ENCODE data around the gene PAX7. TPM values are rescaled to one million over a fixed set of nuclear protein-coding genes. Genes with fewer than 3 reads are reported as not detected.

The PAX7 gene
- total and polyA plus RNA-seq, 2 of the 4 experiments (the other 2 are of a cell fraction), result not detected

- no peak overlapping the region for H2BK20ac ChIP-seq (ENCODE audit: low read depth, low read length)
- ATAC-seq (ENCODE audit: low read depth), result no peak
Measured at GRCh38 chr1:18603212-18603852, 27.3 kb upstream of the PAX7 start.

More at GRCh38 chr1:18603212-18603852, 27.3 kb upstream of the PAX7 start:
- no peaks in the 10 kb centered on the region for H4K20me1 ChIP-seq (ENCODE audit: insufficient read depth, low read length)
- no peak overlapping the region for H2BK15ac ChIP-seq (ENCODE audit: low read depth, low read length)
- no peak for DNase-seq
- H3K79me1 ChIP-seq (ENCODE audit: low read depth in 1 of 2, low read length in 2 of 2), result no peaks in the 10 kb centered on the region
- no peak overlapping the region for H3K27ac ChIP-seq (ENCODE audit: insufficient read depth, low read length)
- 18% methylated on average over 5 of the region's 13 CpGs; no CpG with 5 or more reads in 1 of the 2 experiments for WGBS, 2 experiments (ENCODE audit: extremely low coverage in 2 of 2, insufficient read length in 1 of 2)
- TF ChIP-seq MAZ (IDR thresholded peaks at IDR 0.05; ENCODE audit: borderline replicate concordance, low read depth, low read length), result no peak
- TF ChIP-seq RCOR1 (IDR thresholded peaks at IDR 0.05; ENCODE audit: insufficient replicate concordance, low read length), result no peak
- no peak for TF ChIP-seq RAD21 (IDR thresholded peaks at IDR 0.05; ENCODE audit: low read length)
- TF ChIP-seq, protein P1, sequence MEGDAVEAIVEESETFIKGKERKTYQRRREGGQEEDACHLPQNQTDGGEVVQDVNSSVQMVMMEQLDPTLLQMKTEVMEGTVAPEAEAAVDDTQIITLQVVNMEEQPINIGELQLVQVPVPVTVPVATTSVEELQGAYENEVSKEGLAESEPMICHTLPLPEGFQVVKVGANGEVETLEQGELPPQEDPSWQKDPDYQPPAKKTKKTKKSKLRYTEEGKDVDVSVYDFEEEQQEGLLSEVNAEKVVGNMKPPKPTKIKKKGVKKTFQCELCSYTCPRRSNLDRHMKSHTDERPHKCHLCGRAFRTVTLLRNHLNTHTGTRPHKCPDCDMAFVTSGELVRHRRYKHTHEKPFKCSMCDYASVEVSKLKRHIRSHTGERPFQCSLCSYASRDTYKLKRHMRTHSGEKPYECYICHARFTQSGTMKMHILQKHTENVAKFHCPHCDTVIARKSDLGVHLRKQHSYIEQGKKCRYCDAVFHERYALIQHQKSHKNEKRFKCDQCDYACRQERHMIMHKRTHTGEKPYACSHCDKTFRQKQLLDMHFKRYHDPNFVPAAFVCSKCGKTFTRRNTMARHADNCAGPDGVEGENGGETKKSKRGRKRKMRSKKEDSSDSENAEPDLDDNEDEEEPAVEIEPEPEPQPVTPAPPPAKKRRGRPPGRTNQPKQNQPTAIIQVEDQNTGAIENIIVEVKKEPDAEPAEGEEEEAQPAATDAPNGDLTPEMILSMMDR (conservative IDR thresholded peaks at IDR 0.05; ENCODE audit: low read depth, low read length), result no peak
- no peak for TF ChIP-seq CEBPB (IDR thresholded peaks at IDR 0.05; ENCODE audit: low read depth, low read length)
- TF ChIP-seq MXI1 (IDR thresholded peaks at IDR 0.05; ENCODE audit: borderline replicate concordance, low read depth, low read length), result no peak
- TF ChIP-seq CHD1 (IDR thresholded peaks at IDR 0.05; ENCODE audit: low read depth, low read length), result no peak
- no peak for TF ChIP-seq ELK1 (IDR thresholded peaks at IDR 0.05; ENCODE audit: borderline replicate concordance, low read depth, low read length)
- TF ChIP-seq BHLHE40 (IDR thresholded peaks at IDR 0.05; ENCODE audit: low read depth, low read length), result no peak
- TF ChIP-seq POLR2A (IDR thresholded peaks at IDR 0.05; ENCODE audit: low read depth, low read length), result no peak
- no peak for TF ChIP-seq MAFK (IDR thresholded peaks at IDR 0.05; ENCODE audit: low read depth, low read length)
- TF ChIP-seq RFX5 (IDR thresholded peaks at IDR 0.05; ENCODE audit: low read depth, low read length), result no peak
- TF ChIP-seq NFE2L2 (IDR thresholded peaks at IDR 0.05; ENCODE audit: low read depth, low read length), result no peak
- TF ChIP-seq SMC3 (IDR thresholded peaks at IDR 0.05; ENCODE audit: low read depth, low read length), result no peak
- no peak for TF ChIP-seq USF2 (IDR thresholded peaks at IDR 0.05; ENCODE audit: low read depth, low read length)
- TF ChIP-seq FOS (IDR thresholded peaks at IDR 0.05; ENCODE audit: low read depth, low read length), result no peak
- H3K9me3 ChIP-seq (ENCODE audit: control insufficient read depth, insufficient read depth, low read length), result no peaks in the 10 kb centered on the region
- no peak overlapping the region for H4K5ac ChIP-seq (ENCODE audit: low read depth, low read length)
- ChIA-PET POLR2A (ENCODE audit: unreplicated experiment) (interaction anchor here (0.6 kb wide), 1 partner anchor 1255 kb away, joined by 3 read pairs; no protein-coding TSS in a partner anchor), CTCF (interaction anchor here (0.6 kb wide), 1 partner anchor 229 kb away, joined by 3 read pairs; no protein-coding TSS in a partner anchor)
- H3K18ac ChIP-seq (ENCODE audit: low read depth, low read length), result no peak overlapping the region
- no peak overlapping the region for H2BK120ac ChIP-seq (ENCODE audit: low read depth, low read length)
- no peak overlapping the region for H4K91ac ChIP-seq (ENCODE audit: insufficient read depth, low read depth, low read length)
- intact Hi-C loops (cut with micrococcal nuclease) (no loop called here), dilution Hi-C loops (cut with HindIII; ENCODE audit: low sequenced_read_pairs, unreplicated experiment) (no loop called here), in situ Hi-C loops (cut with MboI; ENCODE audit: low sequenced_read_pairs) (no loop called here)
- H3K9ac ChIP-seq (ENCODE audit: low read depth, low read length), result no peak overlapping the region
- no peak overlapping the region for H3K4me3 ChIP-seq (ENCODE audit: insufficient read depth, low read depth, low read length)
- H3K4ac ChIP-seq (ENCODE audit: low read depth, low read length), result no peak overlapping the region
- no peak overlapping the region for H3K14ac ChIP-seq (replicated peaks; ENCODE audit: low read depth, low read length)
- H2AFZ ChIP-seq (replicated peaks; ENCODE audit: low read length, poor library complexity), result no peak overlapping the region
- no peak overlapping the region for H3K23ac ChIP-seq (ENCODE audit: low read depth, low read length)
- no peak overlapping the region for H4K8ac ChIP-seq (ENCODE audit: low read depth in 2 of 2, low read length in 2 of 2)
- no peaks in the 10 kb centered on the region for H3K4me1 ChIP-seq (ENCODE audit: control insufficient read depth, insufficient read depth, low read length)
- H3K9me1 ChIP-seq (ENCODE audit: insufficient read depth, low read length), result no peaks in the 10 kb centered on the region
- BruUV-seq (replicated peaks), result no TSS peak
- H3K56ac ChIP-seq (ENCODE audit: extremely low read depth, insufficient read depth, low read length), result no peak overlapping the region
- H3K27me3 ChIP-seq (ENCODE audit: control insufficient read depth, insufficient read depth, low read length), result peaks cover 2% of the 10 kb centered on the region; the same call in 1 of the 2 replicates
- no peak overlapping the region for H2AK5ac ChIP-seq (ENCODE audit: low read depth, low read length)
- H2BK5ac ChIP-seq (ENCODE audit: low read depth, low read length, poor library complexity, severe bottlenecking), result no peak overlapping the region
- H3K4me2 ChIP-seq (ENCODE audit: low read depth, low read length), result no peak overlapping the region
- H3K36me3 ChIP-seq (ENCODE audit: control insufficient read depth, insufficient read depth, low read length), result no peaks in the 10 kb centered on the region
- no peak overlapping the region for H2AK9ac ChIP-seq (replicated peaks; ENCODE audit: low read depth, low read length, poor library complexity)

Data from IMR-90 (cell line).